Heart left ventricle (tissue), 16 donors: ENCODE data around the gene LYSMD1. TPM values are rescaled to one million over a fixed set of nuclear protein-coding genes. Genes with fewer than 3 reads are reported as not detected.

Source experiments
- ATAC-seq, 4 donors: fragments of 200-7000 bp; cut with Tn5 transposase; one replicate each; pipeline ENCODE4 v1.9.1; 2020 to 2022; ENCODE audit warnings: moderate library complexity in 4 of 4, mild to moderate bottlenecking in 3 of 4, moderate number of reproducible peaks in 1 of 4
- DNase-seq, 5 donors: peaks; one replicate each; pipeline ENCODE4 v3.0.0-alpha.2; 2020
- H3K27ac ChIP-seq, 12 donors: fragments of 200-600 bp; sonication (generic) in 4 of 12; one replicate each; pipeline versions ENCODE4 v1.5.0 to v1.8.0; 2016 to 2022; ENCODE audit warnings: mild to moderate bottlenecking in 2 of 12
- H3K27me3 ChIP-seq, 9 donors: fragments of 200-600 bp; sonication (generic) in 2 of 9; one replicate each; pipeline versions ENCODE4 v1.5.1 to v1.8.0; 2016 to 2022; ENCODE audit warnings: mild to moderate bottlenecking in 3 of 9
- H3K36me3 ChIP-seq, 9 donors: fragments of 200-600 bp; sonication (generic) in 2 of 9; one replicate each; pipeline versions ENCODE4 v1.5.0 to v1.8.0; 2018 to 2022; ENCODE audit warnings: mild to moderate bottlenecking in 2 of 9
- H3K4me1 ChIP-seq, 12 donors: fragments of 200-600 bp; sonication (generic) in 4 of 12; one replicate each; pipeline versions ENCODE4 v1.5.0 to v1.8.0; 2016 to 2022; ENCODE audit warnings: mild to moderate bottlenecking in 3 of 12
- H3K4me3 ChIP-seq, 12 donors: fragments of 200-600 bp; sonication (generic) in 4 of 12; one replicate each; pipeline versions ENCODE4 v1.5.0 to v1.8.0; 2017 to 2022; ENCODE audit warnings: mild to moderate bottlenecking in 9 of 12, moderate library complexity in 4 of 12
- H3K9me3 ChIP-seq, 12 donors: fragments of 200-600 bp; sonication (generic) in 4 of 12; one replicate each; pipeline versions ENCODE4 v1.5.0 to v1.8.0; 2016 to 2022; ENCODE audit warnings: mild to moderate bottlenecking in 1 of 12
- CTCF ChIP-seq, 12 donors: fragments of 200-600 bp; sonication (generic) in 4 of 12; IDR thresholded peaks; one replicate each; pipeline versions ENCODE4 v1.5.0 to v1.8.0; 2018 to 2022; ENCODE audit warnings: antibody characterized with exemption in 12 of 12, mild to moderate bottlenecking in 5 of 12
- POLR2A ChIP-seq, 2 donors: fragments of 450-650 bp; IDR thresholded peaks; one replicate each; pipeline ENCODE4 v1.6.1; 2017; ENCODE audit warnings: antibody characterized with exemption in 2 of 2, mild to moderate bottlenecking in 2 of 2, moderate library complexity in 2 of 2
- WGBS, 4 donors: extraction: QIAGEN DNeasy Blood & Tissue Kit in 2 of 4; methylation state at CpG; one replicate each; pipeline versions ENCODE4 v1.1.5 to v1.1.7; 2013 to 2018; 5-methylcytosine and 5-hydroxymethylcytosine counted together
- intact Hi-C, 10 donors: fragments of 100-400 bp; cut with DNase I; formaldehyde crosslinking; loops; one replicate each; pipeline versions ENCODE4 v1.11.1 to v1.14.2; 2022
- polyA plus RNA-seq, 2 donors: library from polyadenylated mRNA; stranded (reverse); fragments of 200-250 nt; gene quantifications; one replicate each; pipeline ENCODE4 v1.2.3, GENCODE V29; 2013
- total RNA-seq, 9 donors: library from RNA; depleted of rRNA in 2 of 9; stranded (reverse); fragments of >200 nt in 2 of 9; fragmentation: NEBNext Ultra II Directional in 3 of 9; extraction: Animal tissue kit (Norgen Biotek cat#: 25700) in 3 of 9; gene quantifications; one replicate each; pipeline versions ENCODE4 v1.1.0 to v1.2.4, GENCODE V29; 2016 to 2023
- donor health status: ischemic (EF 13 %, LVEDD 7.1; RV severe dilation, severe dysfunction).
- donor health status: healthy with polysubstance abuse.
- donor health status: DM: no; HTN: yes; CAD: no.
- donor health status: DM: no; HTN: no; CAD: no.
- donor health status: ischemic (EF 25% LVEDD 6.9; RV normal size, moderate dysfunction).
- donor health status: ischemic (EF 25% LVEDD 5.7; RV mildly dilated, moderate dysfunction).
- donor health status: healthy.
- donor health status: DM: yes; HTN: yes; CAD: no.
- donor health status: ischemic (EF 35%, LVEDD 5.7; RV mildly dilated, moderate dysfunction).
- donor health status: nonischemic (EF 11% LVEDD 7.7; RV severe dilation, severe dysfunction).
- donor health status: DM: yes; HTN: yes; CAD: no.
- donor health status: PGD.
- donor health status: ischemic (EF 29% LVEDD 5.4; RV normal size, mild dysfunction).
- donor health status: nonischemic (EF 23%, LVEDD 6.1; RV moderate dilation, normal function).

The LYSMD1 gene
- total and polyA plus RNA-seq, 11 donors, result 6.8 to 26.8 (median 13.0) TPM

DNA sequence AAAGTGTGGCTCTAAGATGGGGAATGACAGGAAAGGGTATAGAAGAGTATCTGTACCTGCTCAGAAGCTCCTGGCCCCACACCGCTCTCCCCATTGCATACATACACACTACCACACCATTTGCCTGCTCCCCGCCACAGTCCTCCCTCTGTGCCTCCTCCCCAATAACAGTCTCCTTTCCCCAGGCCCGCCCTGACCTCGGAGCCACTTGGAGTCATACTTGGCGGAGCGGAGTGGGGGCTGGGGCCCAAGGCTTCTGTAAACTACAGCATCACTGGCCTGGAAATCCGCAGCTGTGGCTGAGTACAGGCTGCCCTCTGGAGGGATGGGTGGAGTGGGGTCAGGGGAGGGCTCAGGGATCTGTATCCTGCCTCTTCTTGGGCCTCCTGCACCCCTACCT, 27.9 kb downstream of the LYSMD1 start:
- intact Hi-C loops, result no loop called here

GRCh38 chr1:151135433-151136385, 30.0 kb downstream of the LYSMD1 start:
- peaks cover 0 to 20% (median 1%) of the 10 kb centered on the region in 12 donors for H3K4me1 ChIP-seq
- H3K27me3 ChIP-seq, result no peaks in the 10 kb centered on the region
- TF ChIP-seq CTCF (IDR thresholded peaks at IDR 0.05), result peak in 1 of 12 donors; percentile 9
- no peak for TF ChIP-seq POLR2A (IDR thresholded peaks at IDR 0.05)
- ATAC-seq (no peak), DNase-seq (no peak)
- 85 to 92% (median 89%) methylated on average over 11 to 12 of the region's 12 CpGs for WGBS, 4 donors
- H3K9me3 ChIP-seq, result no peaks in the 10 kb centered on the region
- H3K36me3 ChIP-seq, result peaks cover 2 to 80% (median 64%) of the 10 kb centered on the region in 9 donors
- no peak overlapping the region for H3K27ac ChIP-seq
- no peak overlapping the region for H3K4me3 ChIP-seq
- intact Hi-C loops, result no loop called here

More for the DNA sequence above, 27.9 kb downstream of the LYSMD1 start:
- no peak overlapping the region for H3K4me3 ChIP-seq
- DNase-seq (no peak), ATAC-seq (no peak)
- H3K27ac ChIP-seq, result no peak overlapping the region
- no peaks in the 10 kb centered on the region for H3K27me3 ChIP-seq
- WGBS, 4 donors, result 94 to 97% (median 94%) methylated on average over 6 to 7 of the region's 7 CpGs
- peaks cover 3 to 19% (median 9%) of the 10 kb centered on the region in 12 donors for H3K4me1 ChIP-seq
- no peaks in the 10 kb centered on the region for H3K9me3 ChIP-seq
- no peak for TF ChIP-seq CTCF (IDR thresholded peaks at IDR 0.05)
- TF ChIP-seq POLR2A (IDR thresholded peaks at IDR 0.05), result no peak
- H3K36me3 ChIP-seq, result peaks cover 2 to 86% (median 72%) of the 10 kb centered on the region in 9 donors

DNA sequence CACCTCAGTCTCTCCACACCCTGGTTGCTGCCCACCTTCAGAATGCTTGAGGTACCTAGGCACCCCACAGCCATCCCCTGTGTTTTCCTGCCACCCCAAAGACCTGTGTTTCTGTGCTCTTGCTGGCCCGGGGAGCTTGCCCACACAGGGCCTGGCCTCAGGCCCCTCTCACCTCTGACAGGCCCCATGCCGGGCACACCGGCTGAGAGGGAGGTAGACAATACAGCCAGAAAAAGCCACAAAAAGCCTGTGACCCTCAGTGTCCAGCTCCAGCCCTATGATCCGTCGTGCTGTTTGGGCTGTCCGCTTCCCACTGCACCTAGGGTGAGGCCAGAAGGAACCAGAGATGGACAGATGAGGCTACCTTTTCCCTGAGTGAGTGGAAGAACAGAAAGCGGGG, 30.7 kb downstream of the LYSMD1 start:
- WGBS, 4 donors, result 93 to 96% (median 93%) methylated on average over 7 of the region's 7 CpGs
- Histone ChIP-seq H3K36me3 (peaks cover 2 to 74% (median 63%) of the 10 kb centered on the region in 9 donors), H3K4me3 (no peak overlapping the region), H3K27me3 (no peaks in the 10 kb centered on the region), H3K27ac (no peak overlapping the region), H3K4me1 (peaks cover 0 to 23% (median 3%) of the 10 kb centered on the region in 12 donors), H3K9me3 (no peaks in the 10 kb centered on the region)
- intact Hi-C loops, result no loop called here
- TF ChIP-seq CTCF (IDR thresholded peaks at IDR 0.05), result no peak
- TF ChIP-seq POLR2A (IDR thresholded peaks at IDR 0.05), result no peak
- no peak for DNase-seq
- no peak for ATAC-seq

- Histone ChIP-seq H3K36me3 (peaks cover 2 to 68% (median 57%) of the 10 kb centered on the region in 9 donors), H3K9me3 (no peaks in the 10 kb centered on the region), H3K27ac (no peak overlapping the region), H3K4me3 (no peak overlapping the region), H3K4me1 (peaks cover 0 to 23% (median 3%) of the 10 kb centered on the region in 12 donors), H3K27me3 (no peaks in the 10 kb centered on the region)
- TF ChIP-seq POLR2A (IDR thresholded peaks at IDR 0.05) (no peak), CTCF (IDR thresholded peaks at IDR 0.05) (no peak)
- no peak for DNase-seq
- ATAC-seq, result no peak
- intact Hi-C loops, result no loop called here
- 60 to 75% (median 71%) methylated on average over 3 of the region's 3 CpGs for WGBS, 4 donors
Observed at GRCh38 chr1:151134396-151134795, 31.3 kb downstream of the LYSMD1 start.
